Activated CD8-positive, alpha-beta memory T cell treated with anti-CD3 and anti-CD28 coated beads, Interleukin-2, amount 50 U/mL, for 4 hours (primary cell): Measurements from ENCODE around the gene ZNF134.

ENCODE experiments used
- DNase-seq: peaks from one replicate; pipeline ENCODE4 v3.0.0-alpha.2; 2020

ZNF134 gene

DNA sequence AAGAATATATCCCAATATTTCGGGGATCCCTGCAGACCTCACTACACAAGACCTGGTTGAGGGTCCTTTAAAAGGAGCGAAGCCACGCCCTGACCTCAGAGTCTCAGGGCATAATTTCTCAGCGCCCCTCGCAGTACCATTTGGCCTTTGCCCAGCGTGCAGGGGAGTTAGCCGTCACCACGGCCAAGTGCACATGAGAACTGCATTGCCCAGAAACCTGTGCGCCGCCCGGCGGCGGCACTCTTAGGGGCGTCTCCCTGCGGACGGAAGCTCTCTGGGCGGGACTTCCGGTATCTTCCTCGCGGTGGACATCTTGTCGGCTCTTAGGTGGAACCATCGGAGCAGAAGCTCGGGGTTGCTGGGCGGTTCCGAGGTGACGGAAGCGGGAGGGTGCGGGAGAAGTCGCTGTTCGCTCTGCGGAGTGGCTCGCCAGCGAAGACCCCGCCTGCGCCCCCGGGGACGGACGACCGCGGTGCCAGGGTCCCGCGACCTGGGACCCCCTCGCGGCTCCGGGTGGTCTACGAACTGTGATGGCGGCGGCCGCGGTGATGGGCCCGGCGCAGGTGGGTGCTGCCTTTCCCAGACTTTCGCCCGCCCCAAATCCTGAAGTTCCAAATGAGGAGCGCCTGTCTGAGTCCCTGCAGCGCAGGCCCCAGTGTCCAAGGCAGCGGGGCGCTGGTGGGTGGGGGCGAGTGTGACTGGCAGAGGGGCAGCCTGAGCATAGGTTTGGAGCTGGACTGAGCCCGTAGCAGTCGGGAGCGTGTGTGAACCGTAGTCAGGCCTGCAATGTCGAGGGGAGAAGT lies at the start of gene ZNF134:
TSS of gene ZNF134 (plus strand) at position 302 of the 803 bp plus-strand sequence. CDS start 5,227 bp downstream, outside the sequence.
- DNase-seq, result peak; percentile 89

GRCh38 chr19:57566396-57567265 lies 47.4 kb upstream of the ZNF134 start:
- DNase-seq, result no peak

- DNase-seq, result no peak
Observed at GRCh38 chr19:57570707-57571106, 43.3 kb upstream of the ZNF134 start.

DNA sequence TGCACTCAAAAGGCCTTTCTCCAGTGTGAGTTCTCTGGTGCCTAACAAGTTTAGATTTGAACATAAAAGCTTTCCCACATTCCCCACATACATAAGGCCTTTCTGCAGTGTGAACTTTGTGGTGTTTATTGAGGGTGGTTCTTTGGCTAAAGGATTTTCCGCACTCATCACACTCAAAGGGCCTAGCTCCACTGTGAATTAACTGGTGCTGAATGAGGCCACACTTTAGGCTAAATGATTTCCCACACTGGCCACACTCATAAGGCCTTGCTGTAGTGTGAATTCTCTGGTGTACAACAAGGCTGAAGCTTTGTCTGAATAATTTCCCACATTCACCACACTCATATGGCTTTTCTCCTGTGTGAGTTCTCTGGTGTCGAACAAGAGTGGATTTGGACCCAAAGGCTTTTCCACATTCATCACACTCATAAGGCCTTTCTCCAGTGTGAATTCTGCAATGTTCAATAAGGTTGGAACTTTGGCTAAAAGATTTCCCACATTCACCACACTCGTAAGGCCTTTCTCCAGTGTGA lies 41.6 kb upstream of the ZNF134 start:
- DNase-seq, result no peak

DNA sequence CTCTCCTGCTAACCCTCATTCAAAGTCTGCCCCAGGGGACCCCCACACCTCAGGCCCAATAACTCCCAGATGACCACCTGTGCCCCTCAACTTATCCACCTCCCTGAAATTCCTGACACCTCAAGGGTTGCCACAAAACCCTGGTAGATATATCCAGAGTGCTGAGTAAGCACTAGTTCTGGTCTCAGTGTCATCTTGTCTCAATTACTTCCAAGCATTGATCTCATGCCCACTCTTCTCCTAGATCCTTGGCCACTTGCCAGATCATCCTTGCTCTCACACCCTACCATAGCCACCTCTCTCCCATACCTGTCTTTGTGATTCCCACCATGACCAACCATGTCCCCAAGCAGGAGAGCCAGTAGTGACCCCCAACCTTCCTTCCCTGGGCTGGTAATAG lies 37.4 kb upstream of the ZNF134 start:
- no peak for DNase-seq

DNA sequence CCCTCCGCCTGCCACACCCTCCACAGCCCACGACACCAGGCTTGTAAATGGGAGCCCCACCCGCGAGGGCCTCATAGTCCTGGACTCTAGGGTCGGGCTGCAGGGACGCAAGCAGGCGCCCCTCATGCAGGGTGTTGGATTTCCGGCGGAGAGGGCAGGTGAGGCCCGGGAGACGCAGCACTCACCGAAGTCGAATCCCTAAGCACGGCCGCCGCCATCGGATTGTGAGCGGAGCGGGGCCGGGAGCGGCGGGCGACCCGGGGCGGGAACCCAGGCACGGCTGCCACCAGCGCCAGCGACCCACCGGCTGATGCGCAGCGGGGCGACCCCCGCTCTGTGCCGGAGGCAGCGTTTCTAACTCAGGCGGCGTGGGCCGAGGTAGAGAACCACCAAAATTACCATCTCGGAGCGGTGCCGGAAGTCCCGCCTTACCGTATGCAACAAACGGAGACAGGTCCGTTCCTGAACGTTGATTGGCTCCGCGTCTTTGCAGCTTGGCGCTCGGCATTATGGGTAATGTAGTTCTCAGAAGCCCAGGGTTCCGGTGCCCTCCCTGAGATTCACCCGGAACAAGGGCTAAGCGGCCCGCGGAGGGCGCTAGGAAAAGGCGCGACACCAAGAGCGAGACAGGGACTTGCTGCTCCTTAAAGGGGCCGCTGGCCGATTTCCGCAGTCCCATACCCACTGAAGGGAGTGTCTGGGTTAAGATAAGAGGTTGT lies 35.4 kb upstream of the ZNF134 start, which contains the start of gene ZNF416:
TSS of gene ZNF416 (minus strand) at position 425 of the 719 bp plus-strand sequence. CDS start at position 218, 207 bp downstream.
- peak; percentile 93 for DNase-seq

DNA sequence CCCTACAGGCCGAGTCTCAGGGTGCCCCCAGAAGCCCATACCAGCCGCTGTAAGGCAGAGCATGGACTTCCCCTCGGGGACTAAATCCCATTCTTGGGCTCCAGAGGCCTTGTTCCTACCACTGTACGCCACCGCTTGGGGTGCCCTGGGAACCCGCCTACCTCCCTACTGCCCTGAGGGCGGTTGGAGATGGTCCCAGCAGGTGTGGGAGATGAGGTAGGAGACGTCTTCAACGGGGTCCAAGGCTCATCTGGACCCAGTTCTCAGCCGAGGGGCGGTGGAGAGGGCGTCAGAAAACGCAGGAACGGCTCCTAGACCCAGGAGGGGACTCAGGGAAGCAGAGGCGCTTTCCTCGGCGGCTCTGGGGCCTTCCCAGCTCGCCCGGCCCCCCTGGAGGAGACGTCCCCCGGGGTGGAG lies 30.9 kb upstream of the ZNF134 start:
- no peak for DNase-seq

GRCh38 chr19:57583521-57584416 lies 30.3 kb upstream of the ZNF134 start, which contains the start of gene ZIK1:
ZIK1 (plus strand) TSS chr19:57584145; CDS start chr19:57584357, 212 bp downstream.
- DNase-seq, result peak; percentile 85

DNA sequence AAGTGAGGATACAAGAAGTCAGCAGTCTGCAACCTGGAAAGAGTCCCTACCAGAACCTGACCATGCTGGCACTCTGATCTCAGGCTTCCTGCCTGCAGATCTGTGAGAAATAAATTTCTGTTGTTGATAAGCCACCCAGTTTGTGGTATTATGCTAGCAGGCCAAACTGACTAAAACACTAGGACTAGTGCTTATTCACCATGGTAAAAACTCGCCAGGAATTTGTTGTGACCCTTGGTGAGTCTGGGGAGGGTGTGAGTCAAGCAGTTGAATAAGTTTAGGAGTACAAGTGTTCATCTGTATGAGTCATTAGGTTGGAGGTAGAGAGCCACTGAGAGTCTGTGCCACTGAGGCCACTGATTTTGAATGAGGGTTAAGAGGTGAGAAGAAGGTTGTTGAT lies 26.5 kb upstream of the ZNF134 start:
- DNase-seq, result no peak

- DNase-seq, result no peak
Observed at GRCh38 chr19:57599377-57599760, 14.7 kb upstream of the ZNF134 start.

DNA sequence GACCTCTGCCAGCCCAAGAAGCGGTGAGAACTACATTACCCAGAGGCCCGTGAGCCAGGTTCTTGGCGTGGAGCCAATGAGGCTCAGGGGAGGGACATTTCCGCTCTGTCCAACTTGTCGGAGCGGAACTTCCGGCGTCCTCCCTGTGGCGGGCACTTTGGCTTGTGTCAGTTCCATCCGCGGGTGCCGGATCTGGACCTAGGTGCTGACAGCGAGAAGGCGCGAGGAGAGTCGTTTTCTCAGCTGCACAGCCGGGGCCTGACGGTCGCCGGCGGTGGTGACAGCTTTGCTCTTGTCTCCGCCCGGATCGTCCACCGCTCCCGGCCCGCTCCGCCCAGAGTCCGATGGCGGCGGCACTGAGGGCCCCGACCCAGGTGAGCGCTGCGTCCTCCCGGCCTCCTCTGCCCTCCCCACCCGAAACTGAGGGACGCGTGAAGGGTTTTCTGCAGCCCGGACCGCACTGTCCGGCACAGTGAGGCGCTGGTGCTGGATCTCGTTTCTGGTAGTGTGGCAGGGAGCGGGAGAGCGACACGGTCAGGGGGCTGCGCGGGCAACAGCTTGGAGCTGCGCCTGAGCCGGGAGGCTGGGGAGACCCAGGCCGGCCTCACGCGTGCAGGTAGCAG lies 14.2 kb upstream of the ZNF134 start, which contains the start of gene ZNF530:
TSS of gene ZNF530 (plus strand) at position 125 of the 623 bp plus-strand sequence. CDS start 4,461 bp downstream, outside the sequence.
- DNase-seq, result peak; percentile 85

GRCh38 chr19:57606931-57607330 lies 7.1 kb upstream of the ZNF134 start:
- DNase-seq, result no peak

- no peak for DNase-seq
Observed at GRCh38 chr19:57611113-57611512, 2.9 kb upstream of the ZNF134 start.

- DNase-seq, result no peak
Observed at GRCh38 chr19:57615346-57615745, 1.3 kb downstream of the ZNF134 start.

DNA sequence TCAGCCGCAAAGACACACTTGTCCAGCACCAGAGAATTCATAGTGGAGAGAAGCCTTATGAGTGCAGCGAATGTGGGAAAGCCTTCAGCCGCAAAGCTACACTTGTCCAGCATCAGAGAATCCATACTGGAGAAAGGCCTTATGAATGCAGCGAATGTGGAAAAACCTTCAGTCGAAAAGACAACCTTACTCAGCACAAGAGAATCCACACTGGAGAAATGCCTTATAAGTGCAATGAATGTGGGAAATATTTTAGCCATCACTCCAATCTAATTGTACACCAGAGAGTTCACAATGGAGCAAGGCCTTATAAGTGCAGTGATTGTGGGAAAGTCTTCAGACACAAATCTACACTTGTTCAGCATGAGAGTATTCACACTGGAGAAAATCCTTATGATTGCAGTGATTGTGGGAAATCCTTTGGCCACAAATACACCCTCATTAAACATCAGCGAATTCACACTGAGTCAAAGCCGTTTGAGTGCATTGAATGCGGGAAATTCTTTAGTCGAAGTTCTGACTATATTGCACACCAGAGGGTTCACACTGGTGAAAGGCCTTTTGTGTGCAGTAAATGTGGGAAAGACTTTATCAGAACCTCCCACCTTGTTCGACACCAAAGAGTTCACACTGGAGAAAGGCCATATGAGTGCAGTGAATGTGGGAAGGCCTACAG lies 6.8 kb downstream of the ZNF134 start:
- DNase-seq, result no peak

DNA sequence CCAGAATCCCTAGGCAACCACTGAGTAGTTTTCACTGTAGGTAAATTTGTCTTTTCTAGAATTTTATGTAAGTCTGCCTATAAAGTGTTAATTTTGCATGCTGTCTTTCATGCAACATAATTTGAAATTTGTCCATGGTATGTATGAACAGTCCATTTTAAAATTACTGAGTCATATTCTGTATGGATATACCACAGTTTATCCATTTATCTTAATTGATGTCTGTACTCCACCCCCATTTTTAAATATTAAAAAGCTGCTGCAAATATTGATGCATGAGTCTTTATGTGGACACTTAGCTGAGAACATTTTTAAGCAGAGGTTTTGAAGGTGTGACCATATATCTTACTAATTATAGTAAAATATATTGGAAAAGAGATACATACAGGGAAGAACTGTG lies 9.0 kb downstream of the ZNF134 start:
- no peak for DNase-seq

- peak; percentile 88 for DNase-seq
Observed at GRCh38 chr19:57632987-57633831, 19.2 kb downstream of the ZNF134 start, which contains the start of gene ZNF211. ZNF211 (plus strand) TSS chr19:57633168; CDS start chr19:57633347, 179 bp downstream.

- DNase-seq, result no peak
Observed at GRCh38 chr19:57633832-57634131, 19.7 kb downstream of the ZNF134 start.

GRCh38 chr19:57637379-57637778 lies 23.3 kb downstream of the ZNF134 start:
- DNase-seq, result no peak
